Karpas-422 (cell line): ENCODE results near the gene RBMS2. TPM values are rescaled to one million over a fixed set of nuclear protein-coding genes. Genes with fewer than 3 reads are reported as not detected.

Experiments used
- DNase-seq: peaks from one replicate; pipeline ENCODE4 v3.0.0-alpha.2; 2015
- H2AFZ ChIP-seq: fragments of 200-600 bp; sonication (generic); 2 replicates; pipeline ENCODE4 v1.6.1; 2014; ENCODE audit warnings: antibody characterized with exemption, low read length, mixed read lengths
- H3K27ac ChIP-seq: fragments of 200-600 bp; sonication (generic); 2 replicates; pipeline ENCODE4 v1.5.1; 2014; ENCODE audit warnings: mild to moderate bottlenecking, low read length, moderate library complexity
- H3K27me3 ChIP-seq: fragments of 200-600 bp; sonication (generic); 2 replicates; pipeline ENCODE4 v1.6.1; 2014; ENCODE audit warnings: low read length, mixed read lengths
- H3K36me3 ChIP-seq: fragments of 200-600 bp; sonication (generic); 2 replicates; pipeline ENCODE4 v1.6.1; 2014; ENCODE audit warnings: low read length, mixed read lengths; ENCODE audit not compliant: insufficient read depth
- H3K4me1 ChIP-seq: fragments of 200-600 bp; sonication (generic); 2 replicates; pipeline ENCODE4 v1.6.1; 2014; ENCODE audit warnings: mild to moderate bottlenecking, low read length, mixed read lengths
- H3K4me2 ChIP-seq: fragments of 200-600 bp; sonication (generic); 2 replicates; pipeline ENCODE4 v1.6.1; 2014; ENCODE audit warnings: low read length, low read depth, mild to moderate bottlenecking; ENCODE audit not compliant: poor library complexity, severe bottlenecking
- H3K4me3 ChIP-seq: fragments of 200-600 bp; sonication (generic); 2 replicates; pipeline ENCODE4 v1.5.1; 2014; ENCODE audit warnings: mild to moderate bottlenecking, antibody characterized with exemption, low read length, mixed read lengths
- H3K79me2 ChIP-seq: fragments of 200-600 bp; sonication (generic); 2 replicates; pipeline ENCODE4 v1.6.1; 2014; ENCODE audit warnings: mild to moderate bottlenecking, low read length, mixed read lengths
- H3K9ac ChIP-seq: fragments of 200-600 bp; sonication (generic); 2 replicates; pipeline ENCODE4 v1.6.0; 2014; ENCODE audit warnings: low read length
- H3K9me2 ChIP-seq: fragments of 200-600 bp; sonication (generic), shearing (Covaris generic); replicated peaks from 2 replicates; pipeline ENCODE4 v1.6.0; 2014; ENCODE audit warnings: mild to moderate bottlenecking, low read length, moderate library complexity; ENCODE audit not compliant: insufficient read depth
- H3K9me3 ChIP-seq: fragments of 300-700, 200-600 bp; sonication (generic); 2 replicates; pipeline ENCODE4 v1.6.1; 2014; ENCODE audit warnings: low read length, mixed read lengths
- H4K20me1 ChIP-seq: fragments of 200-600 bp; sonication (generic); 2 replicates; pipeline ENCODE4 v1.6.1; 2014; ENCODE audit warnings: mild to moderate bottlenecking, antibody characterized with exemption, low read length, low read depth; ENCODE audit not compliant: insufficient read depth
- small RNA-seq: library from RNA; depleted of rRNA; stranded (forward); fragments of <200 nt; gene quantifications from one replicate; pipeline ENCODE3, GENCODE V24; 2014
- total RNA-seq: library from RNA; depleted of rRNA; stranded (reverse); fragments of >200 nt; shearing (Covaris generic); gene quantifications from 2 replicates; pipeline ENCODE4 v1.2.3, GENCODE V29; 2014; ENCODE audit warnings: low replicate concordance; rRNA removed

RBMS2 gene
- total RNA-seq, 1 experiment from 2014 or later: 3.7 TPM

- no peaks in the 10 kb centered on the region for H3K9me2 ChIP-seq
- peak overlapping the region; percentile 64 for H3K27ac ChIP-seq
- H3K4me3 ChIP-seq: peak overlapping the region; percentile 74
- H2AFZ ChIP-seq: peak overlapping the region; percentile 36; the same call in 1 of the 2 replicates
- H3K27me3 ChIP-seq: no peaks in the 10 kb centered on the region
- no peaks in the 10 kb centered on the region; the same call in 1 of the 2 replicates for H3K79me2 ChIP-seq
- H4K20me1 ChIP-seq: peaks cover 8% of the 10 kb centered on the region; the same call in 1 of the 2 replicates
- H3K4me2 ChIP-seq: peak overlapping the region; percentile 79
- H3K9me3 ChIP-seq: no peaks in the 10 kb centered on the region
- peaks cover 28% of the 10 kb centered on the region for H3K36me3 ChIP-seq
- H3K4me1 ChIP-seq: peaks cover 55% of the 10 kb centered on the region
- peak; percentile 99 for DNase-seq
- peak overlapping the region; percentile 75 for H3K9ac ChIP-seq
These were observed 115.3 kb downstream of the RBMS2 start for GRCh38 chr12:56636675-56637540.

- Histone ChIP-seq H3K79me2 (peaks cover 6% of the 10 kb centered on the region), H3K4me1 (peaks cover 48% of the 10 kb centered on the region), H4K20me1 (peaks cover 15% of the 10 kb centered on the region), H3K4me3 (no peak overlapping the region), H3K36me3 (peaks cover 35% of the 10 kb centered on the region), H3K27me3 (no peaks in the 10 kb centered on the region), H3K4me2 (peak overlapping the region; percentile 79), H3K9me2 (no peaks in the 10 kb centered on the region), H2AFZ (no peak overlapping the region), H3K9ac (no peak overlapping the region), H3K9me3 (no peaks in the 10 kb centered on the region), H3K27ac (peak overlapping the region; percentile 53)
- no peak for DNase-seq
These were observed 116.0 kb downstream of the RBMS2 start for GRCh38 chr12:56637621-56638020.

GRCh38 chr12:56641219-56641618, 119.6 kb downstream of the RBMS2 start:
- DNase-seq: no peak
- no peak overlapping the region for H3K4me3 ChIP-seq
- peaks cover 37% of the 10 kb centered on the region for H3K79me2 ChIP-seq
- H3K9me2 ChIP-seq: no peaks in the 10 kb centered on the region
- no peak overlapping the region for H2AFZ ChIP-seq
- no peak overlapping the region for H3K4me2 ChIP-seq
- peaks cover 33% of the 10 kb centered on the region for H4K20me1 ChIP-seq
- no peak overlapping the region for H3K9ac ChIP-seq
- H3K27me3 ChIP-seq: no peaks in the 10 kb centered on the region
- H3K9me3 ChIP-seq: no peaks in the 10 kb centered on the region
- no peak overlapping the region for H3K27ac ChIP-seq
- H3K36me3 ChIP-seq: peaks cover 62% of the 10 kb centered on the region
- H3K4me1 ChIP-seq: peaks cover 34% of the 10 kb centered on the region

GRCh38 chr12:56644654-56645053, 123.0 kb downstream of the RBMS2 start:
- no peak for DNase-seq
- H3K27me3 ChIP-seq: no peaks in the 10 kb centered on the region
- peak overlapping the region; percentile 83 for H3K4me2 ChIP-seq
- peak overlapping the region; percentile 93 for H3K9ac ChIP-seq
- no peaks in the 10 kb centered on the region for H3K9me3 ChIP-seq
- peaks cover 23% of the 10 kb centered on the region for H3K4me1 ChIP-seq
- peak overlapping the region; percentile 97 for H3K4me3 ChIP-seq
- H3K36me3 ChIP-seq: peaks cover 43% of the 10 kb centered on the region
- H2AFZ ChIP-seq: no peak overlapping the region
- peak overlapping the region; percentile 90 for H3K27ac ChIP-seq
- H3K9me2 ChIP-seq: no peaks in the 10 kb centered on the region
- peaks cover 37% of the 10 kb centered on the region for H3K79me2 ChIP-seq
- H4K20me1 ChIP-seq: peaks cover 29% of the 10 kb centered on the region

- H3K27me3 ChIP-seq: no peaks in the 10 kb centered on the region
- H3K9me3 ChIP-seq: no peaks in the 10 kb centered on the region
- peak overlapping the region; percentile 90 for H3K27ac ChIP-seq
- H3K9me2 ChIP-seq: no peaks in the 10 kb centered on the region
- peak; percentile 64 for DNase-seq
- H3K36me3 ChIP-seq: peaks cover 39% of the 10 kb centered on the region
- peak overlapping the region; percentile 83 for H3K4me2 ChIP-seq
- peak overlapping the region; percentile 93 for H3K9ac ChIP-seq
- no peak overlapping the region for H2AFZ ChIP-seq
- peaks cover 23% of the 10 kb centered on the region for H3K4me1 ChIP-seq
- H3K4me3 ChIP-seq: peak overlapping the region; percentile 97
- peaks cover 29% of the 10 kb centered on the region for H4K20me1 ChIP-seq
- peaks cover 37% of the 10 kb centered on the region for H3K79me2 ChIP-seq
These were observed 123.6 kb downstream of the RBMS2 start for GRCh38 chr12:56645201-56645716.

Small RNAs within 50 kb of the gene (small RNA-seq; reads per million reads assigned to genes)
- gene RNU6-343P: not detected
- gene SNORD59A: 1,706 reads per million, percentile 100 among the genes with 10 or more reads in this experiment

Other genes with a start within 250 kb of the RBMS2 start
- 80.4 and 158 TPM in 2 replicates for gene CS, start 221.5 kb upstream of the RBMS2 start, total RNA-seq
- 85.1 and 107 TPM in 2 replicates for gene CNPY2, start 205.8 kb upstream of the RBMS2 start, total RNA-seq
- 72.3 and 74.3 TPM in 2 replicates for gene PAN2, start 187.8 kb upstream of the RBMS2 start, total RNA-seq
- 5.9 and 8.1 TPM in 2 replicates for gene IL23A, start 182.9 kb upstream of the RBMS2 start, total RNA-seq
- 86.1 and 93.5 TPM in 2 replicates for gene STAT2, start 161.7 kb upstream of the RBMS2 start, total RNA-seq
- gene APOF, start 159.0 kb upstream of the RBMS2 start, total RNA-seq: not detected in 2 replicates
- 12.5 and 14.9 TPM in 2 replicates for gene TIMELESS, start 72.4 kb upstream of the RBMS2 start, total RNA-seq
- gene MIP, start 67.2 kb upstream of the RBMS2 start, total RNA-seq: not detected in 2 replicates
- 3.4 and 4.6 TPM in 2 replicates for gene SPRYD4, start 53.2 kb upstream of the RBMS2 start, total RNA-seq
- gene GLS2, start 33.7 kb upstream of the RBMS2 start, total RNA-seq: not detected in 2 replicates
- 43.1 and 48.7 TPM in 2 replicates for gene BAZ2A, start 108.5 kb downstream of the RBMS2 start, total RNA-seq
- gene ATP5F1B, start 124.2 kb downstream of the RBMS2 start, total RNA-seq: 520 and 674 TPM in 2 replicates
- 49.4 and 126 TPM in 2 replicates for gene PTGES3, start 166.5 kb downstream of the RBMS2 start, total RNA-seq
- gene NACA, start 203.5 kb downstream of the RBMS2 start, total RNA-seq: 1,908 and 2,309 TPM in 2 replicates
- gene PRIM1, start 230.5 kb downstream of the RBMS2 start, total RNA-seq: 10.3 and 26.3 TPM in 2 replicates
- 6.4 and 28.5 TPM in 2 replicates for gene HSD17B6, start 241.5 kb downstream of the RBMS2 start, total RNA-seq